ENCODE measurements around the gene RPS15A. TPM values are rescaled to one million over a fixed set of nuclear protein-coding genes. Genes with fewer than 3 reads are reported as not detected.

Gene RPS15A
- total and polyA plus RNA-seq, 2 of the 8 experiments (the other 6 are each of a cell fraction or from before 2014, with no cell fraction given) = 1,784 to 5,666 TPM

DNA sequence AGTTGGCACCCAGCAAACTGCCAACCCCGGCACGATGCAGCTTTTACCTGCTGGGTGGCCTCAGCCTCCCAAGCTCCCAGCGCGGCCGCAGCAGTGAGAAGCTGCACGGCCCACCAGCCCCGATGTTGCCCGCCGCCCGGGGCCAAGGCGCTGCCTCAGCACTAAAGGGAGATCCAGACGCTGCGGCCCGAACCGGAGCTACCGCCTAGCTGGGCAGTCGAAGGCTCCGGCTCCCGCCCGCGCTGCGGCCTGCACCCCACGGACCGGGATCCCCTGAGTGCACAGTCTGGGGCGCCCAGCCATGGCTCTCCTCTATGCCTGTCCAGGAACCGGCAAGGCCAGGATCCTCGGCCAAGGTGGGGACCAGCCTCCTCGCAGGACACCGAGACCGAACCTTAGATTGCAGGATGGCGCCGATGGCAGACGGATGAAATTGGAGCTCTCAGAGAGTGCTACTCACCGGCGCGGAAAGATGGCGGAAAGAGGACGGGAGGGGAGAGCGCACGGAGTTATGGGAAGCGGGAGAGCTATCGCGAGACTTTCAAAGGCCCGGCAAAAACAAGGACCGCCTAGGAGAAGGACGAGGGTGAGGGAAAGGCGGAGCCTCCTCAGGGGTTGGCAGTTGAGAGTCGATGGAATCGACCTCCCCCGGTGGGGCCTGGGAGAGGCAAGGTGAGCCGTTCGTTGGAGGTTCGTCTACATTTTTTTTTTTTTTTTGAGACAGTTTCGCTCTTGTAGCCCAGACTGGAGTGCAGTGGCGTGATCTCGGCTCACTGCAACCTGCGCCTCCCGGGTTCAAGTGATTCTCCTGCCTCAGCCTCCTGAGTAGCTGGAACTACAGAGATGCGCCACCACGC lies at the start of gene RPS15A (continued):
- TF ChIP-seq ASH2L (IDR thresholded peaks at IDR 0.05; ENCODE audit: low read length) (peak; percentile 36), GABPA (IDR thresholded peaks at IDR 0.05; ENCODE audit: borderline replicate concordance, insufficient read depth, low read length) (no peak), PHF8 (conservative IDR thresholded peaks at IDR 0.05; ENCODE audit: low read depth, low read length) (peak; percentile 96), RFX5 (IDR thresholded peaks at IDR 0.05; ENCODE audit: borderline replicate concordance, low read depth, low read length) (no peak), HDAC2 (IDR thresholded peaks at IDR 0.05; ENCODE audit: borderline replicate concordance in 1 of 2, low read depth in 2 of 2, low read length in 2 of 2) (no peak), SP4 (IDR thresholded peaks at IDR 0.05; ENCODE audit: low read length) (peak; percentile 79), SP1 (IDR thresholded peaks at IDR 0.05; ENCODE audit: low read depth, low read length) (peak; percentile 78; the same call in 1 of the 2 replicates), CBX5 (IDR thresholded peaks at IDR 0.05; ENCODE audit: low read depth, low read length) (no peak), KDM5A (IDR thresholded peaks at IDR 0.05; ENCODE audit: low read length) (no peak), CHD1 (IDR thresholded peaks at IDR 0.05; ENCODE audit: low read depth, low read length) (peak; percentile 65; the same call in 1 of the 2 replicates)
- TF ChIP-seq, protein P1, sequence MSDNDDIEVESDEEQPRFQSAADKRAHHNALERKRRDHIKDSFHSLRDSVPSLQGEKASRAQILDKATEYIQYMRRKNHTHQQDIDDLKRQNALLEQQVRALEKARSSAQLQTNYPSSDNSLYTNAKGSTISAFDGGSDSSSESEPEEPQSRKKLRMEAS (IDR thresholded peaks at IDR 0.05) = peak; percentile 76
